ENCODE data around the gene ZC3H8.
A peak's percentile ranks its signal among the peaks of the same experiment; 100 is the strongest.
"Not testable (repeated sequence)": the region's sequence is repeated elsewhere in the genome, so short reads cannot be mapped to it uniquely, and the experiment has no call there.

ZC3H8 gene

GRCh38 chr2:112254466-112255240 lies at the start of gene ZC3H8:
Gene ZC3H8, minus strand, starts transcription at chr2:112255042. Its CDS starts 61 bp downstream, at chr2:112254981.
- FAIRE-seq = no peak

GRCh38 chr2:112304298-112304941 lies 49.6 kb upstream of the ZC3H8 start:
- FAIRE-seq = no peak

GRCh38 chr2:112301973-112302372 lies 47.1 kb upstream of the ZC3H8 start:
- no peak for FAIRE-seq

DNA sequence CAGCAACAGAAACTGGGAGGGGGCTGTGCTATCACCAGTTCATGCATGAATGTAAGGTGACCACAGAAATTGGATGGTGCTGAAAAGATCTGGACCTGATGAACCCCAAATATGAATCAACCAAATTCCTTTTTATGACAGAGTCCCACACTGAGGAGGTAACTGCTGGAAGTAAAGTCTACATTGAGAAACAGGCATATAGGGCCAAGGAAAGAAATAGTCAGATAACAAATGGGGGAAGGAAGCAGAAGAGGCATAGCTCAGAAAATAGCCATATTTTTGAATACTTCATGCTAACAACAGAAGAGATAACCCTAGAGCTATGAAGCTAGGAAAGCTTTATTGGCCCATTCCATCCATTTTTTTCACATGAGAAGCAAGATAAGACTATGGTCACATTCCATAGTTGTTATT lies 46.3 kb upstream of the ZC3H8 start:
- FAIRE-seq = no peak

GRCh38 chr2:112296407-112296806 lies 41.6 kb upstream of the ZC3H8 start:
- FAIRE-seq = no peak

DNA sequence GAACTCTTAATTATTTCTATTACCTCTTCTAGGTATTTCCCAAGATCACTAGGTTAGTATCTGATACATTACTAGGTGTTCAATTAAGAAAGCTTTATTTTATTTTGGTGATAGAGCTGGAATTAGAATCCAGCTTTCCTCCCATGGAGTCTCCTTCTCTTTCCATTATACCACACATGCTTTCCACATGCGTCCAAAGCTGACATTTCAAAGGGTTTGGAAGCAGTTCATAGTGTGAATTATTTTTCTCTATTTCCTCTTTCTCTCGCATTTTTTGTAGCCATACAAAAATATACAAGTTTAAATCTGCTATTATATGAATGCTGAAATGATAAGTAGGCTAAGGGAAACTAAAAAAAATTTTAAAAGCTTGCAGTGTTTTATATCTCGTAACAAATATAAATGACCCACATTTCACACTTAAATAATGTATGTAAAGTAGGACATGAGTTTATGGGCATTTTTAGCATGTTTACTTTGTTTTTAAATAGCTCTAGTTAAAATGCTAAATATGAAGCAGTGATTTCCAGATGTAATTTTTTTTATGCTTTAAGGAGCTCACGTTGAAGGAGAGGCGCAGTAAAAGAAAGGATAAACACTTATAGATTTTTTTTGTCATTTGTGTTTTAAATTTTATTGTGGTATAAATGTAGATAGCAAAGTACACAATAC lies 40.7 kb upstream of the ZC3H8 start:
- peak; percentile 26 for FAIRE-seq

GRCh38 chr2:112293636-112294401 lies 39.0 kb upstream of the ZC3H8 start:
- no peak for FAIRE-seq

DNA sequence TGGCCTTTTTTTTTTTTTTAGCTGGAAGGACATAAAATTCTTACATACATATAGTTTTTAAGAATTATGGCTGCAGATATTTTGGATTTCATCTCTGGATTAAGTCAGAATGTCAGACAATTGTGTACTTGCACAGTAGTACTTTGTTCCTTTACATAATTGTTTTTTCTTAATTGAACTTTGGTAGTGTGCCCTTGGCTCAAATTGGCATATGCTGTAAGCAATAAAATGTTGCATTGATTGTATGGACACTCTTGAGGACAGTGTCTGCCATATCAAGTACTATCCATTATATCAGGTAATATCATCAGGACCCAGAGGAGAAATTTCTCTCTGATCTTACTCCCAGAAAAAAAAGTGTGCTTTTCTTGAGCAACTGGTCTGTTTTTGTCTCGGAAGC lies 35.8 kb upstream of the ZC3H8 start:
- FAIRE-seq = no peak

- FAIRE-seq = no peak
Measured at GRCh38 chr2:112290088-112290487, 35.2 kb upstream of the ZC3H8 start.

DNA sequence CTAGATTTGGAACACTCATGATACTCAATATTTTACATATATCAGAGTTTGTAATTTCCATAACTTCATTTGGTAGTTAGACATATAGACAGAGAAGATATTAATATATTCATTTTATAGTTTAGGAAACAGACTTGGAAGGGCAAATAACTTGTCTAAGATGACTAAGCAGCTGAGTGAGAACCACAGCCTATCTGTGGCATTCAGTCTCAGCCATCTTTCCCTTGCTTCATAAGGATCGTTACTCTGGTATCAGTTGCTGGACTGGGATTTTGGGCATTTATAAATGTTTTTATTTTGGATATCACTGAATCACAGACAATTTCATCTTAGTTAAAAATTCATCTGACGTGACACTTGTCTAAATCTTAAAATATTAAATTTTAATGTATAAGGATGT lies 28.7 kb upstream of the ZC3H8 start:
- not testable (repeated sequence) for FAIRE-seq

DNA sequence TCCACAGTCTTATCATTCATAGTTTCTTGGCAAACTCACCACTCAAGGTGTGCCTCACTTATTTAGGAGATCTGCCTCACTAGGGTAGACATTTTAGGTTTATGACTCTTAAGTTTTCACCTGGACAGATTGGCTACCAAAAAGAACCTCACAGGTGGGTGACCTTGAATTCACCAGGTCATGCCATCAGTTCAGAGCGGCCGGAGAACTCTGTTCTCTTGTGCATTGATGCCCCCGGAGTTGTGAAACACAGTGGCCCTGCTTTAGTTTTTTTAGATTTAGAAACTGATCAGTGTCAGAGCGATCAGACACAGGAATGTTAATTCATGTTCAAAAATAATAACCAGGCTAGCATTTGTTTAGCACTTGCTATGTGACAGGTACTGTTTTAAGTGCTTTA lies 27.2 kb upstream of the ZC3H8 start:
- not testable (repeated sequence) for FAIRE-seq

DNA sequence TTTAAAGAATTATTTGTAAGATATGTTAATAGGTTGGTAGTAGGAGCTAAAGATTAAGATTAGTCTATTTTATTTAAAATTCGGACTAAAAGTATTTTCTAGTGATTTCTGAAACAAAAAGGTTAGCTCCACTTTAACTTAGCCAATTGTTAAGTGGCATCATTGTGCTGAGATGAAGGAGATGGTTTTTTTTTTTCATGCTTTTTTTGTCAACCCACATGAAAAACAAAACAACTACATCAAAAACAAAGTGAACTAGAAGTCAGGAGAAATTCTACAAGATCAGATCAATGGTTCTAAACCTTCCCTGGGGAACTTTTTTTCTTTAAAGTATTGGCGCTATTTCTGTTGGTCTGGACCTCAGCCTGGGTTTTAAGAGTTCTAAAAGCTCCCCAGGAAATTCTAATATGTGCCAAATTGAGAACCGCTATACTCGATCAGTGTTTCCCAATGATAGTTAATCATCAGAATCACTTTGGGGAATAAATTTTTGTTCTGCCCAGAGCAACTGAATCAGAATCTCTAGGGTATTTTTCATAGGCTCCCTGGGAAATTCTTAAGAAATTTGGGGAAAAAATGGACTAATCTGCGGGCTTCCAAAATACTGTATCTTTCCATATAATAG lies 22.9 kb upstream of the ZC3H8 start:
- FAIRE-seq = no peak

DNA sequence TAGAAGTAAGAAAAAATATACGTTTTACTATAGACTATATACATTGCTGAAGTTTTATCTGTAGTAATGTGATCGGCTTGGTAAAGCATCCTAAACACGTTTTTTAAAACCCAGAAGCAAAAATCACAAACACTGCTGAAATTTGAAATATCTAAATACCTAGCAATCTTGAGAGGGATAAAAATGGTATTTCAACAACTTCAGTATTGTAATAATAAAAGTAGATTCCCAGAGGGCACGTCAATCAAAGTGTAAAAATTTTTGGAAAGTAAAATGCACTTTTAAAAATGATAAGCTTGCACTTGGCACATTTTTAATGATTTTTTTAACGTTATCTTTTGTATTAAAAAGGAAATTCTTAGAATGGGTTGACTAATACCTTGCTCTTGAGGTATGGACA lies 22.1 kb upstream of the ZC3H8 start:
- FAIRE-seq = no peak

DNA sequence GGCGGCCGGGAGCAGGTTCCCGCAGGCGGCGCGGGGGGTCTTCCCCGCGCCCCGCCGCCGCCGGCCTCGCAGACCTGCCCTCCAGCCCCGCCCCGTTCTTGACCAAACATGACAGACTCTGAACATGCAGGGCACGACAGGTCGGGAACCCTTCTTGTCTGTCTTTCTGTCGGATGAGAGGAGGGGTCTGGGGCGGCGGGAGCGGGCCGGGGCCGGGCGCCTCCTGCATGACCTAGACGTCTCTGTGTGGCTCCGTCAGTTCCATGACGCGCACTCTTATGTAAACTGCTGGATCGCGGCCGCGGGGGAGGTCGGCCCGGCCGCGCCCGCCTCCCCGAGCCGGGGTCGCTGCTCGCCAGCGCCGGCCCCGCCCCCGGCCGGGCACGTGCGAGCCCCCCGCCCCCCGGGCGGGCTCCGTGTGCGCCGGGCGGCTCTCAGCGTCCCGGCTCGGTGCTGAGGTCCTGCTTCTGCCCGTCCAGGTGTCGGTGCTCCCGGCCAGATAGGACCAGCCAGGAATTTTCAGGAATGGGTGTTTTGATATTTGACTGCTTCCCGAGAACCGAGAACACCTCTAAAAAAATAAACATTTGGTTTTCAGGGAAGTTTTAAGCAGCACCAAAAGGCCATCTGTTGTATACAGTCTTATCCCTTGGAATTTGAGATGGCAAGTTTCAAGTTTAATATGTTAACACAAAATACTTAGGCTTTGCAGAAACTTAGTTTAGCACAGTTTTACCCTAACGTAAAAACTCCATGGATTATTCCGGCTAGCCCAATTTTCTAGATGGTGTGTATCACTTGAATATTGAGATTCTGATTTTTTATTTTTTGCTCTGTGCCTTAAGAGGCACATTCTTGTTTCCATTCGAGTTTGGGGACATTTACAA lies 21.3 kb upstream of the ZC3H8 start:
- no peak for FAIRE-seq

DNA sequence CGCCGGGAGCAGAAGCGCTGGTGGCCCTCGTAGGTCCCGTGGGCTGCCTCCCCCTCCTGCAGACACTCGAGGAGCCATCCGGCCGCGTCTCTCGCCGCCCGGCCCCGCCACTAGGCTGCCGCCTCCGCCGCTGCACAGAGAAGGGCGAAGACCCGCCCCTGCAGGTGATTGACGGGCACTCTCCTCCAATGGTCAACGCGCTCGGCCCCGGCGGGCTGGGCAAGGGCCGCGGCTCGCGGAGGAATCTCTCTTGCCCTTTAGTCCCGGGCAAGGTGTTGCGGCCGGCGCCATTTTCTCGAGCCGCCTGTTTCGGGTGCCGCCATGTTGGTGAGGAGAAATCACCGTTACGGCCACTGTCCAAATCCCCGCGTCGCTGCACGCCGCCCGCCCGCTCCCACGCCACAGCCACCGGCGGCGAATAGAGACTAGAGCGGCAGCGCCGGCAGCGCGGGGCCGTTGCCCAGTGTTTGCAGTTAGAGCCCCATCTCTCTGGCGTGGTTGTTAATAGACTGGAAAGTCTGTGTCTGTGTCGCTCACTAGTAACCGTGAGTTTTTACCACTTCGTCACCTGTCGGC lies 20.6 kb upstream of the ZC3H8 start, which contains the start of gene ZC3H6:
ZC3H6 (plus strand) TSS at position 287 of the 576 bp plus-strand sequence. CDS start 398 bp downstream, outside the sequence.
- FAIRE-seq = peak; percentile 87

GRCh38 chr2:112273349-112273748 lies 18.5 kb upstream of the ZC3H8 start:
- FAIRE-seq = no peak

- FAIRE-seq = no peak
Measured at GRCh38 chr2:112272669-112273068, 17.8 kb upstream of the ZC3H8 start.

DNA sequence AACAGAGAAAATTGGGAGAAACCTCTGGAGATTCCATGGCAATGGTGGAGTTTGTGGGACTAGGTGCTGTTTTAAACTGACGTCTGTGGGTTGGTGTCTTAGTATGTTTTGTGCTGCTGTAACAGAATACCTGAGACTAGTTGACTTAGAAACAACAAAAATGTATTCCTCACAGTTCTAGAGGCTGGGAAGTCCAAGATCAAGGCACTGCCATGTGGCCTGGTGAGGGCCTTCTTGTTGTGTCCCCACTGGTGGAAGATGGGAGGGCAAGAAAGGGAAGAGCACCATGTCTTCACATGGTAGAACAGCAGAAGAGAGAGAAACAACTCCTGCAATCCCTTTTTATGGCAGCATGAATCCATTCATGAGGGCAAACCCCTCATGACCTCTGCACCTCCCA lies 13.7 kb upstream of the ZC3H8 start:
- no peak for FAIRE-seq

- no peak for FAIRE-seq
Measured at GRCh38 chr2:112262876-112263275, 8.0 kb upstream of the ZC3H8 start.

DNA sequence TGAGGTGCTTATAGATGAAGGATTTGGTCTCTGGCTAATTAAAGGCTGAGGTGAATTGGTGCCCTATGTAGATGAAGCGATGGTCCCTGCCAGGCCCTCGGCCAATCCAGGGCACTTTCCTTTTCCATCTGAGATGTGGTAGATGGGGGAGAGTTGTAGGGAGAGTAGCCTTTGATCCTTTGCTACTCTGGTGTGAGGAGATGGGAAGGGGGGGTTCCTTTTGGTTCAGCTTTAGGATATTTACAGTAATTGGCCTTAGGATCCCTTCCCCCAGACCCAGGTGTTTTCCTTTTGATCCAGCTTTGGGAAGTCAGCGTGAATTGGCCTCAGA lies 5.4 kb upstream of the ZC3H8 start:
- FAIRE-seq = no peak

Measured in endometrium (tissue), 2 donors.